Left ventricle myocardium inferior (tissue), 1 donor: Measurements from ENCODE around the gene ZNF408. TPM values are rescaled to one million over a fixed set of nuclear protein-coding genes. Genes with fewer than 3 reads are reported as not detected.
A peak's percentile ranks its signal among the peaks of the same experiment; 100 is the strongest.

Experiments used
- DNase-seq: peaks from one replicate; pipeline ENCODE4 v3.0.0-alpha.2; 2020
- H3K27ac ChIP-seq: fragments of 200-600 bp; replicated peaks from 2 replicates; pipeline ENCODE4 v1.8.0; 2021
- H3K27me3 ChIP-seq: fragments of 200-600 bp; 2 replicates; pipeline ENCODE4 v1.8.0; 2021; ENCODE audit warnings: low read depth
- H3K36me3 ChIP-seq: fragments of 200-600 bp; 2 replicates; pipeline ENCODE4 v1.8.0; 2021
- H3K4me1 ChIP-seq: fragments of 200-600 bp; 2 replicates; pipeline ENCODE4 v1.8.0; 2021
- H3K4me3 ChIP-seq: fragments of 200-600 bp; 2 replicates; pipeline ENCODE4 v1.8.0; 2021; ENCODE audit warnings: mild to moderate bottlenecking, moderate library complexity
- H3K9me3 ChIP-seq: fragments of 200-600 bp; replicated peaks from 2 replicates; pipeline ENCODE4 v1.8.0; 2021
- CTCF ChIP-seq: fragments of 200-600 bp; IDR thresholded peaks from 2 replicates; pipeline ENCODE4 v1.8.0; 2021; ENCODE audit warnings: antibody characterized with exemption, mild to moderate bottlenecking, borderline replicate concordance
- intact Hi-C: fragments of 100-400 bp; cut with micrococcal nuclease; formaldehyde crosslinking; loops from one replicate; pipeline ENCODE4 v1.11.0; 2022
- total RNA-seq: library from RNA; stranded (reverse); fragmentation: NEBNext Ultra II Directional; extraction: Animal tissue kit (Norgen Biotek cat#: 25700); gene quantifications from one replicate; pipeline ENCODE4 v1.2.1, GENCODE V29; 2021
- donor health status: DM: no; HTN: yes; CAD: no; lungs with severe emphysema.

Gene ZNF408
- total RNA-seq, 1 donor from 2014 or later: 7.3 TPM

GRCh38 chr11:46686886-46687795 is 13.7 kb upstream of the ZNF408 start:
- Histone ChIP-seq H3K36me3 (peaks cover 77% of the 10 kb centered on the region), H3K4me1 (peaks cover 53% of the 10 kb centered on the region)
- no peak for DNase-seq

GRCh38 chr11:46690702-46691101 is 10.1 kb upstream of the ZNF408 start:
- H3K27ac ChIP-seq: no peak overlapping the region
- intact Hi-C loops: no loop called here

More at GRCh38 chr11:46686886-46687795, 13.7 kb upstream of the ZNF408 start:
- H3K27me3 ChIP-seq: no peaks in the 10 kb centered on the region
- no peaks in the 10 kb centered on the region for H3K9me3 ChIP-seq
- H3K27ac ChIP-seq: peak overlapping the region; percentile 91
- intact Hi-C loops: no loop called here
- H3K4me3 ChIP-seq: no peak overlapping the region
- TF ChIP-seq CTCF: no peak

GRCh38 chr11:46692450-46692849 is 8.4 kb upstream of the ZNF408 start:
- H3K4me3 ChIP-seq: no peak overlapping the region
- no peak for TF ChIP-seq CTCF
- DNase-seq: no peak
- H3K27me3 ChIP-seq: no peaks in the 10 kb centered on the region
- peaks cover 53% of the 10 kb centered on the region for H3K4me1 ChIP-seq
- H3K9me3 ChIP-seq: no peaks in the 10 kb centered on the region
- H3K36me3 ChIP-seq: peaks cover 73% of the 10 kb centered on the region
- intact Hi-C loops: no loop called here
- no peak overlapping the region for H3K27ac ChIP-seq

More at GRCh38 chr11:46690702-46691101, 10.1 kb upstream of the ZNF408 start:
- Histone ChIP-seq H3K4me3 (no peak overlapping the region), H3K27me3 (no peaks in the 10 kb centered on the region), H3K36me3 (peaks cover 86% of the 10 kb centered on the region), H3K4me1 (peaks cover 52% of the 10 kb centered on the region), H3K9me3 (no peaks in the 10 kb centered on the region)
- TF ChIP-seq CTCF: no peak
- DNase-seq: no peak

GRCh38 chr11:46693597-46694012 is 7.2 kb upstream of the ZNF408 start:
- intact Hi-C loops: no loop called here
- H3K4me3 ChIP-seq: no peak overlapping the region
- H3K4me1 ChIP-seq: peaks cover 55% of the 10 kb centered on the region
- peak overlapping the region; percentile 96 for H3K27ac ChIP-seq
- no peak for TF ChIP-seq CTCF
- H3K27me3 ChIP-seq: no peaks in the 10 kb centered on the region
- no peak for DNase-seq
- no peaks in the 10 kb centered on the region for H3K9me3 ChIP-seq
- H3K36me3 ChIP-seq: peaks cover 63% of the 10 kb centered on the region

GRCh38 chr11:46694072-46694471 is 6.8 kb upstream of the ZNF408 start:
- peak overlapping the region; percentile 2 for H3K4me3 ChIP-seq
- intact Hi-C loops: no loop called here
- no peaks in the 10 kb centered on the region for H3K9me3 ChIP-seq
- peaks cover 59% of the 10 kb centered on the region for H3K4me1 ChIP-seq
- TF ChIP-seq CTCF: no peak
- H3K36me3 ChIP-seq: peaks cover 61% of the 10 kb centered on the region
- no peaks in the 10 kb centered on the region for H3K27me3 ChIP-seq
- peak overlapping the region; percentile 96 for H3K27ac ChIP-seq
- DNase-seq: no peak
